Measurements from ENCODE around the gene KRTAP10-7.

DNA sequence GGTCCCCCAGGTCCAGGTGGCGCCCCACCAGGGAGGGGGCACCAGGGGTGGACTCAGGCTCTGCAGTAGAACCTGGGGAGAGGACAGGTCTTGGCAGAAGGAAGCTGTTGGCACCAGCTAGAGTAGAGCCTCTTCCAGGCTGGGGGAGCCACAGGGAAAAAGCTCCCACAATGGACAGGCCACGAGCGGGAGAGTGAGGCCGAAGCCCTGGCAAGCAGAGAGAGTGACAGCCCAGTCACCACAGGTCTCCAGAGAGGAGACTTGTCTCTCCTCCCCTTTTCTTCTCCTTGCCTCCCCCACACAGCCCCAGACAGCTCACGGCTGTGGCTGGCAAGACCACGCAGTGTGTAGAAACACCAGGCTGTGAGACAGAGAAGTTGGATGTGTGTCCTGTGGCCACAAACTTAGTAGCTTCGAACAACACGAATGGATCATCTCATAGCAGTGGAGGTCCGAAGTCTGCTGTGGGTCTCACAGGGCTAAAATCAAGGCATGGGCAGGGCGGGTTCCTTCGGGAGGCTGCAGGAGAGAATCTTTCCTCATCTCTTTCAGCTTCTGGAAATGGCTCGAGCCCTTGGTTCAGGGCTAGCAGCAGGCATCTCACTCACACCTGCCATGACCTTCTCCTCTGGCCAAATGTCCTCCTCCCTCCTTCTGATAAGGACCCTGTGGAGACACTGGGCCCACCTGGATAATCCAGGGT, 50.7 kb downstream of the KRTAP10-7 start:
- TF ChIP-seq EZH2phosphoT487 (IDR thresholded peaks at IDR 0.05; ENCODE audit: borderline replicate concordance, low read depth, low read length) (no peak), CTCF (conservative IDR thresholded peaks at IDR 0.05; ENCODE audit: low read length) (no peak)
